Measurements from ENCODE around the gene COL20A1.
"Not testable (repeated sequence)": the region's sequence is repeated elsewhere in the genome, so short reads cannot be mapped to it uniquely, and the experiment has no call there.

The COL20A1 gene

DNA sequence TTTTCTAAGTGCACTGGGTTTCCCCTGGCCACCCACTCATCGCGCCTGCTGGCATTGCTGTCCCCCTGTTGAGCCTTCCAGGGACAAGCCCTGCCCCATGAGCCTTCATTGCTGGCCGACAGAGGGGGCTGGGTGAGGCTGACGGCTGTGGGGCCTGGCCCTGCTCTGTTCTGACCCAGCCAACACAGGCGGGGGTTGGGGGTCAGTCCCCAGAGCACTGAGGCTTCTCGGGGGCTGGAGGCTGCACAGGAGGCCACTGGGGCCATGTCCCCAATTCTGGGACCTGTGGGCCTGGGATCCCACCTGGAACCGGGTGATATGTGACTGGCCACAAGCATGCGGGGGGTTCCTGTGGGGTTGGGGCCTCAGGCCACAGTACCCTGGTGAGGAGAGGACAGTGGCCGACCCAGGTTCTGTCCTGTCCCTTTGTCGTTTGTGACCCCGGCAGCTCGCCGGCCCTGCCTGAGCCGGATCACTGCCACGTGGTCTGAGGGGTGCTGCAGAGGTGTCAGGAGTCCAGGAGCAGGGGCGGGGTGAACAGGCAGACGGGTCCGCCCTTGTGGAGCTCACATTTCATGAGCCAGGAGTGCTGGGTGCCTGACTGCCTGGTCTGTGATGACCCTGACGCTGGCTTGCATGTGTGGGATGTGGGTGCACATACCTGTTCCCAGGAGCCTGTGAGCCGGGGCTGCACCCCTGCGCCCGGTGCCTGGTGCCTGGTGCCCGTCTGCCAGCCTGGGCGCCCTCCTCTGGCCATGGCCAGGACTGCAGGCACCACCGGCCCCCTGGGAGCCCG is 2.1 kb upstream of the COL20A1 start:
- peak; percentile 95 for DNase-seq (ENCODE audit: low spot score)

- no peak for DNase-seq (ENCODE audit: low spot score)
These were observed 1.2 kb upstream of the COL20A1 start for GRCh38 chr20:63291811-63292210.

- DNase-seq (ENCODE audit: low spot score) = no peak
These were observed 689 bp upstream of the COL20A1 start for GRCh38 chr20:63292292-63292701.

GRCh38 chr20:63293456-63293855 is 470 bp downstream of the COL20A1 start:
- no peak for DNase-seq (ENCODE audit: low spot score)

- DNase-seq (ENCODE audit: low spot score) = no peak
These were observed 1.0 kb downstream of the COL20A1 start for GRCh38 chr20:63293871-63294535.

DNA sequence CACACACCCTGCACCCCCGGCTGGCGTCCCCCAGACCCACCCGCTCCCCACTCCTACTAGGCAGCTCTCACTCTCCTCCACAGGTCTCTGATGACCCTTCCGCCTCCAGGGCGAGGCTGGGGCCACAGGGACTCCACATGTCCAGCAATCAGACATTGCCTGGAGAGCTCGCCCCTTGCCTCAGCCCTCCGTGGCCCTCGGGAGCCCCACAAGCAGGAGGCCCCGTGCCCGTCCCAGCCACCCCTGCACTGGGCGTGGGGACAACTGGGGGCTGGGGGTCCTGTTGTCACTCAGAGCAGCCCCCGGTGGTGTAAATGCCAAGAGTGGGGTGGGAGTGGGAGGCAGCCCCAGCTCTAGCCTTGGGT is 1.5 kb downstream of the COL20A1 start:
- DNase-seq (ENCODE audit: low spot score) = no peak

DNA sequence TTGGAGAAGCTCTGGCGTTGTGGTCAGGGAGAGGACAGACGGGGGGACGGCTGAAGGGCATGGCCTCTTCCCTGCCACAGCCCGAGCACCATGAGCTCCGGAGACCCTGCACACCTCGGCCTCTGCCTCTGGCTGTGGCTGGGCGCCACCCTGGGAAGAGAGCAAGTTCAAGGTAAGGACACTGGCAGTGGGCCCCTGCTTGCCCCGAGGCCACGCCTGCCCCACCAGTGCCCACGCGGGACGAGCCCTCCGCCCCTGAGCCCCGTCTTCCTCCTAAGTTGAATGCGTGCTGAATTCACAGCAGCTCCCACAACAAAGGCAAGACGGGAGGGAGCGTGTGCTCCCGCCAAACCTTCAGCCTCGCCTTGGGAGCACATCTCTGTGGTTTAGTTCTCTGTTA is 2.0 kb downstream of the COL20A1 start:
- no peak for DNase-seq (ENCODE audit: low spot score)

- no peak for DNase-seq (ENCODE audit: low spot score)
These were observed 2.4 kb downstream of the COL20A1 start for GRCh38 chr20:63295422-63295821.

DNA sequence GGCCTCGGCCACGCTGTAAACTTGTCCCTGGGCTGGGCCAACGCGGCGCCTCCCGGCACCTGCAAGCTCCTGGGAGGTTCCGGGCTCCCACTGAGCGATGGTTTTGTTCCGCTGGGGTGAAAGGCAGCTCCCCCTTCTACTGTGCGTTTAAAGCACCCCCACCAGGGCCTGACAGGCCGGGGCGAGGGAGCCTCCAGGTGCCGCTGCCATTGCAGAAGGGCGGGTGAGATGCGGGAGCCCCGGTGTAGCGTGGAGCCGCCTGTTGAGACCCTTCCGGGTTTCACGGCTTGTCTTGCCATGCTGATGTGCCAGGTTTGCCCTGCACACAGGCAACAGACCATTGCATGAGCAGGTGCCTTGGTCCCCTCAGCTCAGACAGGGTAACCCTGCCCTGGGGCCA is 2.9 kb downstream of the COL20A1 start:
- no peak for DNase-seq (ENCODE audit: low spot score)

DNA sequence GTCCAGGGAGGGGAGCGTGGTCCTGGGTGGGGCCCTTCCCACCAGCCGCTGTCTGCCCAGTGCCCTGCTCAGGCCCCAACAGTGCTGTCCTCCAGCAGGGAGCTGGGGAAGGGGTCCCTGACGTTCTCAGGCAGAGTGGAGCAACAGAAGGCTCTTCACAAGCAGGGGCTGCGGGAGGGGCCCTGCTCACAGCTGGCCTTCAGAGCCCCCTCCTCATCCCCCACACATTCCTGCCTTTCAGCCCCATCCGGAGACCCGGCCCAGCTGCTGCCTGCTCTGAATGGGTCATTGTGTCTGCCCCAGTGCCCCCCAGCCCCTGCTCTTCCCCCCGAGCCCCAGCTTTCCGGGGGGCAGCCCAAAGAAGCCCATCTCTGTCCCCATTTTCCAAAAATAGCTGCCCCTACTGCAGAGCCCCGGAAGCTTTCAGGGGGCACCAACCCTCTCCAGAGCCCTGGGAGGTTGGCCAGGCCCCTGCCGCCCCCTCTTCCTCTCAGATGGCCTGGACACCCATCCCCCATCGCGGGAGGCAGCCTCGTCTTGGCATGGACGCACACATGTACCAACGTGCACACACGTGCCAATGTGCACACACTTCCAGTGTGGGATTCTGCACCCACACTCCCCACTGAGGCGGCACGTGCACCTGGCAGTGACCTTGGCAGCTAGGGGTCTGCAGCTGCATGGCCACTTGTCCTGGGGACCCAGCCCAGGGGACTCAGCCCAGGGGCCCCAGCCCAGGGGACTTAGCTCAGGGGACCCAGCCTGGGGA is 3.7 kb downstream of the COL20A1 start:
- DNase-seq (ENCODE audit: low spot score) = no peak

DNA sequence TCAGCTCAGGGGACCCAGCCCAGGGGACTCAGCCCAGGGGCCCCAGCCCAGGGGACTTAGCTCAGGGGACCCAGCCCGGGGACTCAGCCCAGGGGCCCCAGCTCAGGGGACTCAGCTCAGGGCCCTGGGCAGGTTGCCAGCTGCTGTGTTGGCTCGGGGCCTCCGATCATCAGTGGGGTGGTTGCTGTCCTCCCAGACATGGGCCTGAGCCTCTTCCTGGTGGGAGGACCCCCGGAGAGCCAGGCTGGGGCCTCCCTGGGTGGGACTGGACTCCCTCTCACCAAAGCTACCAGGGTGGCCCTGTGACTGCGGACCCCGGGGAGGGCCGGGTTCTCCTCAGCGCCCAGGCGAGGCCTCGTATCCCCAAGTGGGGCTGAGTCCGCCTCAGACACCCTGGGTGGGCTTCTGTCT is 4.4 kb downstream of the COL20A1 start:
- no peak for DNase-seq (ENCODE audit: low spot score)

- no peak for DNase-seq (ENCODE audit: low spot score)
These were observed 5.0 kb downstream of the COL20A1 start for GRCh38 chr20:63297796-63298572.

DNA sequence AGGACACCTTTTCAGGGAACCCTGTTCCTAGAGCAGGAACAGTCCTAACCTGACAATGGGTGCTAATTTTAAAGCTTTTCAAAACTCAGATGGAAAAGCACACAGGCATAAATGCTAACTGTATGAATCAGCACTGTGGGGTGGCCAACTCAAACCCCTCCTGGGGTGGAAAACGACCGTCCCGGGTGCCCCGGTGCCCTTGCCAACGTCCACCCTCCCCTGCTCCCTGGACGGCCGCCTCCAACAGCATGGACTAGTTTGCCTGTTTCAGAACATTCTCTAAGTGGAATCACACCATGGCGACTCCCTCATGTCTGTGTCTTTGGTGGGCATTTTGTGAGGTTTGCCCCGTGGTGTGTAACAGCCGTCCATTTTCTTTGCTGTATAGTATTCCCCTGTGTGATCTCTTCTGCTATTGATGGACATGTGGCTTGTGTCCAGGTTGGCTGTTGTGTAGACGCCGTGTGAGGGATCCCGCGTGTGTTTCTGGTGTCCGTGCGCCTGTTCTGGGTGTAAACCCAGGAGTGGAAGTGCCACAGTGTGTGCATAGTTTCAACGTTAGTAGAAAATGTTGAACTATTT is 5.8 kb downstream of the COL20A1 start:
- DNase-seq (ENCODE audit: low spot score) = no peak

DNA sequence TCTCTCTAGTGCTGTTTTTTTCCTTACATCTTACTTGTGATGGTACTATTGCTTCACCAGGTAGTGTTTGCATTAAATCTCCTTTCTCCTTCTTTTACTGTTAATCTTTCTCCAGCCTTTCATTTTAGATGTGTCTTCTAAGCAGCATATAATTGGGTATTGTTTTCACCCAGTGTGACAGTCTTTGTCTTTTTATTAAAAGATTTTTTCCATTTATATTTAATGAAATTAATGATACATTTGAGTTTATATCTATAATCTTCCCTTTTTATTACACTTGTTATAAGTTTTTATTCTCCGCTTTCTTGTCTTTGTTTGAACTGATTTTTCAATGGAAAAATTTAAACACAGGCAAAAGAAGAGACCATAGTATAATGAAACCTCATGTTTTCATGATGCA is 8.7 kb downstream of the COL20A1 start:
- DNase-seq (ENCODE audit: low spot score) = no peak

- DNase-seq (ENCODE audit: low spot score) = no peak
These were observed 10.2 kb downstream of the COL20A1 start for GRCh38 chr20:63303095-63303666.

GRCh38 chr20:63305393-63305792 is 12.4 kb downstream of the COL20A1 start:
- DNase-seq (ENCODE audit: low spot score) = no peak

- not testable (repeated sequence) for DNase-seq (ENCODE audit: low spot score)
These were observed 13.1 kb downstream of the COL20A1 start for GRCh38 chr20:63305933-63306672.

- no peak for DNase-seq (ENCODE audit: low spot score)
These were observed 13.9 kb downstream of the COL20A1 start for GRCh38 chr20:63306673-63307537.

- no peak for DNase-seq (ENCODE audit: low spot score)
These were observed 14.7 kb downstream of the COL20A1 start for GRCh38 chr20:63307538-63308217.
